Adrenal gland (tissue), 5 donors: ENCODE results near the gene MRPS25.

Experiments
- POLR2A ChIP-seq, 2 donors: fragments of 450-650 bp; IDR thresholded peaks; one replicate each; pipeline ENCODE4 v1.6.1; 2017; ENCODE audit warnings: antibody characterized with exemption in 2 of 2, mild to moderate bottlenecking in 2 of 2, moderate library complexity in 1 of 2
- TF ChIP-seq, protein P1 (sequence below), 6 experiments: fragments of 450-650 bp in 4 of 6; fragments of 200-600 bp in 2 of 6; sonication (generic) in 1 of 6; IDR thresholded peaks; 1 replicate in 5 of 6; 2 replicates in 1 of 6; pipeline versions ENCODE4 v1.5.1 to v1.8.0; 2016 to 2021; ENCODE audit warnings: antibody characterized with exemption in 6 of 6, mild to moderate bottlenecking in 2 of 6, moderate library complexity in 1 of 6
- donor health status: DM: no; HTN: no; CAD: no.

DNA sequence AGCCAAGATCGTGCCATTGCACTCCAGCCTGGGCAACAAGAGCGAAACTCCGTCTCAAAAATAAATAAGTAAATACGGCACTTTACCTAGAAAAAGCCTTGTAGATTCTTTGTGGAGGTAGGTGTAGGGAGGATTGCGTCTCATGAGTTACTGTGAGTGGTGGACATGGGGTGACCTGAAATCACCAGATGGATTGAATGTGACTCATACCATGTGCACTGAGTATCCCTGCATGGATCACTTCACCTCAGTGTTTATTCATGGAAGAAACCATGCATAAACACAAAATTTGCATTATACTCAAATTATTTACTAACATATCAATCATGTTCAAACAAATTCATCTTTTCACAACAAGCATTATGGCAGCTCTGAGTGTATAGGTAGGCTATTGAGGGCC, 55.9 kb downstream of the MRPS25 start:
- TF ChIP-seq, protein P1, sequence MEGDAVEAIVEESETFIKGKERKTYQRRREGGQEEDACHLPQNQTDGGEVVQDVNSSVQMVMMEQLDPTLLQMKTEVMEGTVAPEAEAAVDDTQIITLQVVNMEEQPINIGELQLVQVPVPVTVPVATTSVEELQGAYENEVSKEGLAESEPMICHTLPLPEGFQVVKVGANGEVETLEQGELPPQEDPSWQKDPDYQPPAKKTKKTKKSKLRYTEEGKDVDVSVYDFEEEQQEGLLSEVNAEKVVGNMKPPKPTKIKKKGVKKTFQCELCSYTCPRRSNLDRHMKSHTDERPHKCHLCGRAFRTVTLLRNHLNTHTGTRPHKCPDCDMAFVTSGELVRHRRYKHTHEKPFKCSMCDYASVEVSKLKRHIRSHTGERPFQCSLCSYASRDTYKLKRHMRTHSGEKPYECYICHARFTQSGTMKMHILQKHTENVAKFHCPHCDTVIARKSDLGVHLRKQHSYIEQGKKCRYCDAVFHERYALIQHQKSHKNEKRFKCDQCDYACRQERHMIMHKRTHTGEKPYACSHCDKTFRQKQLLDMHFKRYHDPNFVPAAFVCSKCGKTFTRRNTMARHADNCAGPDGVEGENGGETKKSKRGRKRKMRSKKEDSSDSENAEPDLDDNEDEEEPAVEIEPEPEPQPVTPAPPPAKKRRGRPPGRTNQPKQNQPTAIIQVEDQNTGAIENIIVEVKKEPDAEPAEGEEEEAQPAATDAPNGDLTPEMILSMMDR (IDR thresholded peaks at IDR 0.05): no peak
- TF ChIP-seq POLR2A (IDR thresholded peaks at IDR 0.05): no peak
